NCI-H2107 treated with DMSO at 0.1 percent for 48 hours (cell line): Measurements from ENCODE around the gene SERPINB12.

ENCODE experiments used
- DNase-seq: peaks from one replicate; lab custom pipeline; 2025; ENCODE audit not compliant: unreplicated experiment; lab: John Stamatoyannopoulos, UW

SERPINB12 gene

DNA sequence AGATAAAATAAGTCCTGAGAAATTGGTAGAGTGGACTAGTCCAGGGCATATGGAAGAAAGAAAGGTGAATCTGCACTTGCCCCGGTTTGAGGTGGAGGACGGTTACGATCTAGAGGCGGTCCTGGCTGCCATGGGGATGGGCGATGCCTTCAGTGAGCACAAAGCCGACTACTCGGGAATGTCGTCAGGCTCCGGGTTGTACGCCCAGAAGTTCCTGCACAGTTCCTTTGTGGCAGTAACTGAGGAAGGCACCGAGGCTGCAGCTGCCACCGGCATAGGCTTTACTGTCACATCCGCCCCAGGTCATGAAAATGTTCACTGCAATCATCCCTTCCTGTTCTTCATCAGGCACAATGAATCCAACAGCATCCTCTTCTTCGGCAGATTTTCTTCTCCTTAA, 54.8 kb downstream of the SERPINB12 start:
- DNase-seq: no peak

DNA sequence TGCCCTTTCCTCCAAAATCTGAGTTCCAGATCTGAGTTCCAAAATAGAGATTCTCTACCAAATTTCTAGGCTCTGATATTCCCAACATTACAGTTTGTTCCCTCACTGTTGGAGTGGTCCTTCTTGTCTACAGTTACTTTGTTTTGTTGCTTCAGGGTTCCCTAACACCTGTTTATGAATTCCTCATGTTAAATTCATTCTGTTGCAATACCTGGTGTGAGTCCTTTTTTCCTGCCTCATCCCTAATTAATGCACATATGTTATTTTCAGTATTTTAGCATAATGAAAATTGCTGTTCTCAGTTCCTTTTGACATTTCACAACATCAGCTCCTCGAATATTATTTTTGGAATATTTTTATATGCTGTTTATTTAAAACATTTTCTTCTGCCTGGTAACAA, 61.2 kb downstream of the SERPINB12 start:
- no peak for DNase-seq

DNA sequence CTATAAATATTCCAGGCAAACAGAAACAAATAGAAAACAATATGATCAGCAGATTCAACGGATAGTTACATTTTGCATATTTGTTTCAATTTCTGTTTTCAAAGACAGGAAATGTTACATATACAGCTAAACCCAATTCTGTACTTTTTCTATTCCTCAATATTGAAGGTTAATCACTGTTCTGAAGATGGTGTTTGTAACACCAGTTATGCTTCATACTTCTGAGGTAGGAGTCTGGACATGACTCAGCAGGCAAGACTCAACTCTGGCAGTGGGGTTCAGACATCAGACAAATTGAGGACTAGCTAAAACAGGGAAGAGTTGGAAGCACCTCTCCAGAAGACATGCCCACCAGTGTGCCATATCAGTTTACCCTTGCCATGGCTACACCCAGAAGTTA, 61.6 kb downstream of the SERPINB12 start:
- DNase-seq: no peak

DNA sequence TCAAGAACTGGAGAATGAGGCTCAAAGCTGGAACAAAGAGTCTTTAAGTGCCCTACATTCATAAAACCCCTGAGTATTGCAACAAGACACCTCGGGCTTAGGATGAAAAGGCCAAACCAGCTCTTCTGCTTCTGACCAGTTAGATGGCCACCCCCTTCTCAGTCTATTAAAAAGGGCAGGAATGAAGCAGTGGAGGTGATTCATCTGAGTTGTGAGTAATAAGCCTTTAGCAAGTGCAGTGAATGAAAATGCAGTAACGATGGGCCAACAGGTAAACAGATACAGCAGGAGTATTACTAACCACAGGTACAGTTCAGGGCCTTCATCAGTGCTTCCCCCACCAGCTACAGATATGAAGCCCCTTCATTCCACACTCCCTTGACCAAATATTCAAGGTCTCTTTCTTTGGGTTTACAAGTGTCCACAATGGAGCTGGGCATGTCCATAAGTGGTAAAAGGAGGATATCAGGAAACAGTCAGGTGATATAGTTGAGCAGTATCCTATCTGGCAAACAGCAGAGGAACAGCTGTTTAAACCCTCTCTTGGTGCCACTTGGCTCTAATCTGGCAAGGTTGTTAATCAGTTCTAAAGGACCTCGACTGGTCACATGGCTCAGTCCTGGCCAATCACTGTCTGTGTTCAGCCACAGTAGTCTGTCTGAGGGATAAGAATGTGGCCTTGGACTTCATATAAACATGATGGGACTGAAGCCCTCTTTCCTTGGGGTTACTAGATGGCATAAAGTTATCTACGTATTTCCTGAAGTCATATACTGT, 62.8 kb downstream of the SERPINB12 start:
- no peak for DNase-seq

DNA sequence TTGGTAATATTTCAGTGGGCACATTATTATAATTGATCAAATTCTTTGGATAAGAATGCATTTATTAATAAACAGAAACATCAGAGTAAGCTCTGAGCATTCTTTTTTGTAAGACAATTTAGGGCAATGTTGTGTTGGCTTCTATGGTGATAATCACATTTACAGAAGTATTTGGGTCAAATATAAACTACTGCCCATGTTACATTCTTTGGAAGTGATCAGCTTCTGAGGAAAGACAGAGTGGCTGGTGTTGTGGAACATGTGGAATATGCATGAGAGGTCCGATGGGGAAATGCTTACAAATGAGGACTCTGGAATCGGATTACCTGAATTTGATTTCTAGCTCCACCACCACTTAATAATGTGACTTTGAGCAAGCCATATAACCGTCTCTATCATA, 64.4 kb downstream of the SERPINB12 start:
- DNase-seq: no peak

DNA sequence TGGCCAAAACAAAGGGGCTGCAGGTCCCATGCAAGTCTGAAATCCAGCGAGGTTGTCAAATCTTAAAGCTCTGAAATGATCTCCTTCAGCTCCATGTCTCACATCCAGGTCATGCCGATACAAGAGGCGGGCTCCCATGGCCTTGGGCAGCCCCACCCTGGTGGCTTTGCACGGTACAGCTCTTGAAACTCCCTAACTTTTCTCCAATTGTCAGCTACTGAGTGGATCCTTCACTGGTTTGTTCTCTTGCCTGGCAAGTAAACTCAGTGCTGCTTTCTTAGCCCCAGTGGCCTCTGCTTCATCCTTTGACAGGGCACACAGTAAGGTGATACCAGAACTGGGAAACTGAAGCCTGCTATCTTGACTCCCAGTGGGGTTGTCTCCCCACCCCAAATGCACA, 71.3 kb downstream of the SERPINB12 start:
- no peak for DNase-seq

DNA sequence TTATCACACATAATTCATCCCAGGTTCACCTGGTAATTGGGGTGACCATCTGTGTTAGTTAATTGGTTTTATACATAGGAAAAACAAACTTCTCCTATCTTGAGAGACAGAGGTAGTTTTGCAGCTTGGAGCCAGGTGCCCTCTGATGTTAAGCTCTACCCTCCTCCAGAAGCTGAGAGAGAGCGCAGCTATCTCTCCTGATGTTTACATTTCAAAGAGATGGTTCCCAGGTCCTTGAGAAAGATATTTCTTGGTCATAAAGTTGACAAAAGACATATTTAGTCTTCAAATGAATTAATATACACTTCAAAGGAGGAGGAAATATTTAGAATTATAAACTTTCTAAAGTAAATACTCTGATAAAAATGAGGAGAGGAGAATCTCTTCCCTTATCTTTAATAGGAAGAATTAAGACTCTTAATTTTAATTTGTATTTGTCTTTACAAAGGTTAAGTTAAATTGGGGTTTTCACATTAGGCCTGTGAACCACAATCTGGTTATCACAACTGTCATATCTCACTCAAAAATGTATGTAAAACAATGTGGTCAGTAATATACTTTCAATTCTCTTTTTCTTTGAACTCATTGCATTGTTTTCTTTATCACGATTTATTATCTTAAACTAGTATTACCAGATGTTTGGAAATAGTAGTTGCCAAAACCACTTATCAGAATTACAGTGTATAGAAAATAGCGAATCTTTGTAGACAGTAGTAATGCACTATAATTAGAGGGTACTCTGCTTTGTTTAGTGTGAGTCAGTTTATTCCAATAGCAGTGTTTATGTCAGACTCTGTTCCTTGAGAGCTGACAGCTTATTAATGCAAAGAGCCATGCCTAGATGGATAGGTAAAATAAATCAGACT, 75.1 kb downstream of the SERPINB12 start:
- DNase-seq: peak; percentile 19

DNA sequence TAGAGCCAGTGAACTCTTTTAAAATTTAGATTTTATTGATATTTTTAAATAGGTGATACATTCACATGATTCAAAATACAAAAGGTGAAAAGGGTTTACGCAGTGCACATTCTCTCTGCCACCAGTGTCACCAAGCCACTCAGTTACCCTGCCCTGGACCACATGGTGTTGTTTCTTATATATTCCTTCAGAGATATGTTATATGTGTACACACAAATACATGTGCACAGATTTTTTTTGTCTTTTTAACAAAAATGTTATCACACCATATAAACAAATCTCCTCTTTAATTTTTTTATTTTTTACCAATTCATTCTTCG, 75.7 kb downstream of the SERPINB12 start:
- DNase-seq: no peak
